ENCODE data around the gene SHH. TPM values are rescaled to one million over a fixed set of nuclear protein-coding genes. Genes with fewer than 3 reads are reported as not detected.
A peak's percentile ranks its signal among the peaks of the same experiment; 100 is the strongest.

The SHH gene
- polyA plus RNA-seq, 1 donor = 7.5 TPM

GRCh38 chr7:155806096-155806871 is 6.0 kb downstream of the SHH start:
- 40% methylated on average over 2 of the region's 47 CpGs for WGBS (ENCODE audit: insufficient coverage, low lambda C conversion rate)
- no peaks in the 10 kb centered on the region for H3K36me3 ChIP-seq (ENCODE audit: control insufficient read depth, insufficient read depth, low read length)
- H3K27me3 ChIP-seq (ENCODE audit: control insufficient read depth, insufficient read depth, low read length) = peaks cover 75% of the 10 kb centered on the region
- H3K27ac ChIP-seq (ENCODE audit: low read length) = no peak overlapping the region
- no peak for DNase-seq
- peaks cover 20% of the 10 kb centered on the region for H3K9me3 ChIP-seq (ENCODE audit: control insufficient read depth, low read depth, low read length)
- H3K4me1 ChIP-seq (ENCODE audit: control insufficient read depth, insufficient read depth, low read length) = peaks cover 29% of the 10 kb centered on the region
- H3K4me3 ChIP-seq (ENCODE audit: low read length) = no peak overlapping the region

DNA sequence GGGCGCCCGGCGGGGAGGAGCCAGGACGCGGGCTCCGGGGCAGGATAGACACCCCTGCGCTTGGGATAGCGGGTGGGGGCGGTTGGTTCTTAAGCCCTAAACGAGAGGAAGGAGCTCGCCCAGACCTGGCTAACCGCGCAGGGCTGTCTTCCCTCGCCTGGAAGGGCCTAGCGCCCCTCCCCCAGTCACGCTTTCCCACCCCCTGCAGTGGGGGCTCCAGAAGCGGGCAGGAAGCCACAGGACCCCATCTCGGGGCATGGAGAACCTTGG is 6.5 kb downstream of the SHH start:
- Histone ChIP-seq H3K4me1 (ENCODE audit: control insufficient read depth, insufficient read depth, low read length) (peaks cover 27% of the 10 kb centered on the region), H3K27me3 (ENCODE audit: control insufficient read depth, insufficient read depth, low read length) (peaks cover 75% of the 10 kb centered on the region), H3K36me3 (ENCODE audit: control insufficient read depth, insufficient read depth, low read length) (no peaks in the 10 kb centered on the region), H3K27ac (ENCODE audit: low read length) (no peak overlapping the region), H3K9me3 (ENCODE audit: control insufficient read depth, low read depth, low read length) (peaks cover 20% of the 10 kb centered on the region), H3K4me3 (ENCODE audit: low read length) (no peak overlapping the region)
- DNase-seq = no peak
- WGBS (ENCODE audit: insufficient coverage, low lambda C conversion rate) = no CpG with 5 or more reads among the region's 18 CpGs

- Histone ChIP-seq H3K4me3 (ENCODE audit: low read length) (peak overlapping the region; percentile 15), H3K27me3 (ENCODE audit: control insufficient read depth, insufficient read depth, low read length) (peaks cover 75% of the 10 kb centered on the region), H3K4me1 (ENCODE audit: control insufficient read depth, insufficient read depth, low read length) (peaks cover 26% of the 10 kb centered on the region), H3K36me3 (ENCODE audit: control insufficient read depth, insufficient read depth, low read length) (no peaks in the 10 kb centered on the region), H3K9me3 (ENCODE audit: control insufficient read depth, low read depth, low read length) (peaks cover 20% of the 10 kb centered on the region), H3K27ac (ENCODE audit: low read length) (no peak overlapping the region)
- DNase-seq = peak in 1 of 2 donors; percentile 71
- no CpG with 5 or more reads among the region's 91 CpGs for WGBS (ENCODE audit: insufficient coverage, low lambda C conversion rate)
Measured at GRCh38 chr7:155804897-155805825, 7.1 kb downstream of the SHH start.

DNA sequence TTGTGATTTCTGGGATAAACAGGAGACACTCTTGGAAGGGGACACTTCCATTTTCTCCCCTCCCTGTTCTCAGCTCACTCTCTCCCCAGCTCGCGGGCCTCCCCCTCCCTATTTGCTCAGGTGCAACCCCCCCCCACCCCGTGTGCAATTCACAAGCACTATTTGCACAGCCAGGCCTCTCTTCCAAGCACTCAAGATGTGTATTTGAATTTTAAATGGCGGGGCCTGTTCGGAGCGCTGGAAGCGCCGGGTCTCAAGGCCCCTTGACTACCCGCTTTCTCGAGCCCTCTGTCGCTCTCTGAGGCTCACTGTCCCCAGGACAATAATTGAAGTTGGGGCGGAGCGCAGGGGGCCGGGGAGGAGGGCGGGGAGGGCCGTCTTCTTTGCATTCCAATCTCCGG is 7.8 kb downstream of the SHH start:
- H3K4me3 ChIP-seq (ENCODE audit: low read length) = peak overlapping the region; percentile 3
- H3K9me3 ChIP-seq (ENCODE audit: control insufficient read depth, low read depth, low read length) = peaks cover 20% of the 10 kb centered on the region
- DNase-seq = peak in 1 of 2 donors; percentile 30
- no peak overlapping the region for H3K27ac ChIP-seq (ENCODE audit: low read length)
- WGBS (ENCODE audit: insufficient coverage, low lambda C conversion rate) = no CpG with 5 or more reads among the region's 17 CpGs
- no peaks in the 10 kb centered on the region for H3K36me3 ChIP-seq (ENCODE audit: control insufficient read depth, insufficient read depth, low read length)
- peaks cover 26% of the 10 kb centered on the region for H3K4me1 ChIP-seq (ENCODE audit: control insufficient read depth, insufficient read depth, low read length)
- H3K27me3 ChIP-seq (ENCODE audit: control insufficient read depth, insufficient read depth, low read length) = peaks cover 75% of the 10 kb centered on the region

DNA sequence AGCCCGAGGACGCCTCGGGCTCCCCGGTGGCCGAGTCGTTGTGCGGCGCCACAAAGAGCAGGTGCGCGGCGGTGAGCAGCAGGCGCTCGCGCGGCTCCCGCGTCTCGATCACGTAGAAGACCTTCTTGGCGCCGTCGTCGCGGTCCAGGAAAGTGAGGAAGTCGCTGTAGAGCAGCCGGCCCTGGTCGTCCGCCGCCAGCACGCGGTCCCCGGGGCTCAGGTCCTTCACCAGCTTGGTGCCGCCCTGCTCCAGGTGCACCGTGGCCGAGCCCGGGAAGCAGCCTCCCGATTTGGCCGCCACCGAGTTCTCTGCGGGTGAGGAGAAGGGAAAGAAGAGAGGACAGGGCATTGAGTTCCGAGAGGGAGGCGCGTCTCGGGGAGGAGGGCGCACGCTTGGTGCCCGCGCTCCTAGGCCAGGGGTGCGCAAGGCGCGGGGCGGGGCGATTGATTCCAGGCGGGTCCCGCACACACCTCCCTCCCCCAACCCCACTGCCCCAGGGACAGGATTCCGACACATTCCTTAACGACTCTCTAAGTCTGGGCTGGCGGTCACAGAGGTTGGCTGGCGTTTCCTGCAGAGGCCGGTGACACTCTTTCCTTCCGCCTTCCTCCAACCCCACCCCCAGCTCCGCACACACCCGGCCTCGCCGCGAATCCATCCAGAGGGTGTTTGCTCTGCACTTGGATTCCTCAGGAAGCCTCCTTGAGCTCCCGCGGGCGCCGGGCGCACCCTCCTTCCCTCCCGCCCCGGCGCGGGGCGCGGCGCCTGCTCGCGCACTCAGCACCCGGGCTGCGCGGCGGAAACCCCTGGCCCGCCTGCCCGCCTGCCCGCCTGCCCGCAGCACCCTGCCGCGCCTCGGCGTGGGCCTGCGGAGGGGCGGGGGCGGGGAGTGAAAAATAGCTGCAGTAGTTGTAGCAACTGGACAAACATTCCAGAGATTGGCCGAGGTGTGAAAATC is 8.6 kb downstream of the SHH start:
- no CpG with 5 or more reads among the region's 96 CpGs for WGBS (ENCODE audit: insufficient coverage, low lambda C conversion rate)
- peak; percentile 42 to 81 for DNase-seq
- Histone ChIP-seq H3K27ac (ENCODE audit: low read length) (no peak overlapping the region), H3K9me3 (ENCODE audit: control insufficient read depth, low read depth, low read length) (peaks cover 20% of the 10 kb centered on the region), H3K27me3 (ENCODE audit: control insufficient read depth, insufficient read depth, low read length) (peaks cover 70% of the 10 kb centered on the region), H3K4me1 (ENCODE audit: control insufficient read depth, insufficient read depth, low read length) (peaks cover 26% of the 10 kb centered on the region), H3K36me3 (ENCODE audit: control insufficient read depth, insufficient read depth, low read length) (no peaks in the 10 kb centered on the region), H3K4me3 (ENCODE audit: low read length) (peak overlapping the region; percentile 32)

DNA sequence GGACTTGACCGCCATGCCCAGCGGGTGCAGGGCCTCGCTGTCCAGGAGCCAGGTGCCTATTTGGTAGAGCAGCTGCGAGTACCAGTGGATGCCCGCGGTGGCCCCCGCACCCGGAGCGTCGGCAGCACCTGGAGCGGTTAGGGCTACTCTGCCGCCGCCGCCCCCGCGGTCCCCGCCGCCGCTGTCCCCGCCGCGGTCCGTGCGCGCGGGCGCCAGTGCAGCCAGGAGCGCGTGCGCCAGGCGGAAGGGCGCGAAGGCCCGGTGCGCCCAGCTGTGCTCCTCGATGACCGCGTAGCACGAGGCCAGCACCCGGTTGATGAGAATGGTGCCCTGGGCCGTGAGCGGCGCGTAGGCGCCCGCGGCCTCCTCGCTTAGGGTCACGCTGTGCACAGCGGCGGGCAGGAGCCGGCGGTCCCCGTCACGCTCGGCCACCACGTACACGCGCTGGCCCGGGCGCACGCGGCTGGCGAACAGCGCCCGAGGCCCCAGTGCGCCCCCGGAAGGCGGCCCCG is 9.3 kb downstream of the SHH start:
- WGBS (ENCODE audit: insufficient coverage, low lambda C conversion rate) = no CpG with 5 or more reads among the region's 70 CpGs
- H3K4me1 ChIP-seq (ENCODE audit: control insufficient read depth, insufficient read depth, low read length) = peaks cover 26% of the 10 kb centered on the region
- H3K4me3 ChIP-seq (ENCODE audit: low read length) = no peak overlapping the region

DNA sequence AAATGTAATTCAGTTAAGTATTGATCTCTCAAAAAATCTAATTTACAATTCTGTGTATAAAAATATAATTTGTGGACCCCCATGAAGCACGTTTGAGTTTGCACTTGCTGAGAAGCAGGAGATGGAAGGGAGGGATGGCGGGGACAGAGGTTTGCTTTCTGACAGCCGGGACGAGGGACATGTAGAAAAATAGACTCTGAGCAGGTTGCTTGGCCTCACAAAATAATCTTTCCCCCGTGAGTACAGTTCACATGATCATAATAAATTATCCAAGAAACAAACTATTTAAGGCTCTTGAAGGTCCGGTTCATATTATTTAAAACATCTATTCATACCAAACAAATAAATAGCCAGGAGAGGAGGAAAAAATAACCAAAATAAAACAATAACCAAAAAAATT is 10.0 kb downstream of the SHH start:
- Histone ChIP-seq H3K9me3 (ENCODE audit: control insufficient read depth, low read depth, low read length) (peaks cover 20% of the 10 kb centered on the region), H3K4me3 (ENCODE audit: low read length) (no peak overlapping the region), H3K36me3 (ENCODE audit: control insufficient read depth, insufficient read depth, low read length) (no peaks in the 10 kb centered on the region), H3K4me1 (ENCODE audit: control insufficient read depth, insufficient read depth, low read length) (peaks cover 19% of the 10 kb centered on the region), H3K27me3 (ENCODE audit: control insufficient read depth, insufficient read depth, low read length) (peaks cover 59% of the 10 kb centered on the region), H3K27ac (ENCODE audit: low read length) (no peak overlapping the region)
- WGBS (ENCODE audit: insufficient coverage, low lambda C conversion rate) = 76% methylated on average over 3 of the region's 6 CpGs
- no peak for DNase-seq

More for the DNA sequence above, 9.3 kb downstream of the SHH start:
- Histone ChIP-seq H3K36me3 (ENCODE audit: control insufficient read depth, insufficient read depth, low read length) (no peaks in the 10 kb centered on the region), H3K9me3 (ENCODE audit: control insufficient read depth, low read depth, low read length) (peaks cover 20% of the 10 kb centered on the region), H3K27me3 (ENCODE audit: control insufficient read depth, insufficient read depth, low read length) (peaks cover 64% of the 10 kb centered on the region), H3K27ac (ENCODE audit: low read length) (no peak overlapping the region)
- no peak for DNase-seq

DNA sequence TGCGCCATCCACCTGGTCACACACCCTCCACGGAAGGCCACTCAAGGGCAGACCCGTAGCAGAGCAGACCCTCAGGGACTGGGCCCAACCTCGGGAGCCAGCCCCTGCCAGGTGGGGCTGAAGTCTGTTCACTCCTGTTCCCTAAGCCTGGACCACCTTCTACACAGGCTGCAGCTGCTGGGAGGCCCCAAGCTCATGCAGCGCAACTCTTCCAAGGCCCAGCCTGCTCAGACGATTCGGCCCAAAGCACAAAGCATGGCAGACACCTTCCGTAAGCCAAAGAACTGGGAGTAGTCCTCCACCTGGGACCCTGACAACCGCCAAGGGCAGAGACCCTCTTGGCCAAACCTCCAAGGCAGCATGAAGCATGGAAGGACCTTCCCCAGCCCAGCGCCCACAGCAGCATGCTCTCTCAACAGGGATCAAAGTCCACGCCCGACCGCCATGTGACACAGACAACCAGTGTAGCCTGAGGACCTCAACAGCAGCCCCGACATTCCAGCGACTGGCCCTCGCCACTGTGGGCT is 11.5 kb downstream of the SHH start:
- peak in 1 of 2 donors; percentile 36 for DNase-seq
- Histone ChIP-seq H3K4me3 (ENCODE audit: low read length) (no peak overlapping the region), H3K27me3 (ENCODE audit: control insufficient read depth, insufficient read depth, low read length) (peaks cover 53% of the 10 kb centered on the region), H3K27ac (ENCODE audit: low read length) (no peak overlapping the region), H3K9me3 (ENCODE audit: control insufficient read depth, low read depth, low read length) (peaks cover 13% of the 10 kb centered on the region), H3K36me3 (ENCODE audit: control insufficient read depth, insufficient read depth, low read length) (no peaks in the 10 kb centered on the region), H3K4me1 (ENCODE audit: control insufficient read depth, insufficient read depth, low read length) (peaks cover 16% of the 10 kb centered on the region)
- no CpG with 5 or more reads among the region's 16 CpGs for WGBS (ENCODE audit: insufficient coverage, low lambda C conversion rate)

GRCh38 chr7:155800301-155800700 is 12.0 kb downstream of the SHH start:
- H3K36me3 ChIP-seq (ENCODE audit: control insufficient read depth, insufficient read depth, low read length) = no peaks in the 10 kb centered on the region
- peaks cover 12% of the 10 kb centered on the region for H3K4me1 ChIP-seq (ENCODE audit: control insufficient read depth, insufficient read depth, low read length)
- H3K9me3 ChIP-seq (ENCODE audit: control insufficient read depth, low read depth, low read length) = peaks cover 8% of the 10 kb centered on the region
- H3K4me3 ChIP-seq (ENCODE audit: low read length) = no peak overlapping the region
- H3K27ac ChIP-seq (ENCODE audit: low read length) = no peak overlapping the region
- no CpG with 5 or more reads among the region's 11 CpGs for WGBS (ENCODE audit: insufficient coverage, low lambda C conversion rate)
- peaks cover 49% of the 10 kb centered on the region for H3K27me3 ChIP-seq (ENCODE audit: control insufficient read depth, insufficient read depth, low read length)
- no peak for DNase-seq
